ENCODE measurements around the gene MEX3D. TPM values are rescaled to one million over a fixed set of nuclear protein-coding genes. Genes with fewer than 3 reads are reported as not detected.

MEX3D gene
- total RNA-seq (10 to 100 TPM in 8 of 9 donors, 1 to 10 TPM in 1; 7.3 to 31.6 (median 20.1) TPM), polyA plus RNA-seq (1 to 10 TPM; 1.6 to 2.6 (median 2.1) TPM)
- long read RNA-seq, donor 1, partial matches to known transcripts, result 0 of 4 reads
- long read RNA-seq, donor 1, other reads (novel, unspliced or antisense), result 0 of 4 reads
- long read RNA-seq, donor 2, result 0 reads
- long read RNA-seq, donor 3, result 0 reads
- long read RNA-seq, donor 4, result 0 reads
- long read RNA-seq, donor 5, partial matches to known transcripts, result 0 of 1 reads
- long read RNA-seq, donor 5, other reads (novel, unspliced or antisense), result 1 of 1 reads
- long read RNA-seq, donor 6, result 0 reads
- long read RNA-seq, donor 7, partial matches to known transcripts, result 0 of 1 reads
- long read RNA-seq, donor 7, other reads (novel, unspliced or antisense), result 0 of 1 reads
- long read RNA-seq, donor 8, partial matches to known transcripts, result 0 of 1 reads
- long read RNA-seq, donor 8, other reads (novel, unspliced or antisense), result 0 of 1 reads
- long read RNA-seq, donor 9, partial matches to known transcripts, result 6 of 6 reads
- long read RNA-seq, donor 9, other reads (novel, unspliced or antisense), result 0 of 6 reads
- long read RNA-seq, donor 10, partial matches to known transcripts, result 0 of 2 reads
- long read RNA-seq, donor 10, other reads (novel, unspliced or antisense), result 0 of 2 reads

- H3K27ac ChIP-seq, result peak within 1 kb of the TSS in 4 of 5 donors; percentile 82 to 85 (median 84)
- no peak for TF ChIP-seq CTCF (IDR thresholded peaks at IDR 0.05)
- no peak for TF ChIP-seq POLR2A (IDR thresholded peaks at IDR 0.05)
- intact Hi-C loops (cut with DNase I), result no loop called here
- no peaks in the 10 kb centered on the region for H3K27me3 ChIP-seq
- peak within 1 kb of the TSS in 3 of 4 donors; percentile 23 to 88 (median 32) for H3K4me3 ChIP-seq
- H3K36me3 ChIP-seq (replicated peaks in 1 of 2), result no peaks in the 10 kb centered on the region
- DNase-seq, result peak; percentile 63 to 85 (median 75)
- H3K4me1 ChIP-seq (replicated peaks in 1 of 2), result peaks cover 7 to 12% of the 10 kb centered on the region in 2 donors
- no peaks in the 10 kb centered on the region for H3K9me3 ChIP-seq (replicated peaks in 1 of 3)
- 8 to 39% (median 21%) methylated on average over 6 to 61 of the region's 63 CpGs for WGBS, 4 donors
These were observed at the start of gene MEX3D for GRCh38 chr19:1568320-1569019. TSS of gene MEX3D (minus strand) at chr19:1568325. CDS start at chr19:1568058, 267 bp downstream.

GRCh38 chr19:1616875-1617274 is 48.8 kb upstream of the MEX3D start:
- no peak overlapping the region for H3K4me3 ChIP-seq
- peaks cover 0 to 40% of the 10 kb centered on the region in 2 donors for H3K36me3 ChIP-seq (replicated peaks in 1 of 2)
- TF ChIP-seq POLR2A (IDR thresholded peaks at IDR 0.05) (no peak), CTCF (IDR thresholded peaks at IDR 0.05) (no peak)
- no peaks in the 10 kb centered on the region for H3K4me1 ChIP-seq (replicated peaks in 1 of 2)
- no peaks in the 10 kb centered on the region for H3K27me3 ChIP-seq
- WGBS, 4 donors, result 70 to 79% (median 78%) methylated on average over 4 of the region's 4 CpGs
- intact Hi-C loops (cut with DNase I), result no loop called here
- H3K9me3 ChIP-seq (replicated peaks in 1 of 3), result no peaks in the 10 kb centered on the region
- peak overlapping the region in 3 of 5 donors; percentile 9 to 45 (median 37) for H3K27ac ChIP-seq
- no peak for DNase-seq

GRCh38 chr19:1616396-1616795 is 48.3 kb upstream of the MEX3D start:
- no peaks in the 10 kb centered on the region for H3K4me1 ChIP-seq (replicated peaks in 1 of 2)
- H3K9me3 ChIP-seq (replicated peaks in 1 of 3), result no peaks in the 10 kb centered on the region
- peak overlapping the region in 3 of 5 donors; percentile 9 to 45 (median 37) for H3K27ac ChIP-seq
- intact Hi-C loops (cut with DNase I), result no loop called here
- DNase-seq, result peak in 5 of 7 donors; percentile 69 to 87 (median 77)
- H3K27me3 ChIP-seq, result no peaks in the 10 kb centered on the region
- TF ChIP-seq CTCF (IDR thresholded peaks at IDR 0.05) (no peak), POLR2A (IDR thresholded peaks at IDR 0.05) (peak in 1 of 2 donors; percentile 29)
- no peak overlapping the region for H3K4me3 ChIP-seq
- H3K36me3 ChIP-seq (replicated peaks in 1 of 2), result peaks cover 0 to 42% of the 10 kb centered on the region in 2 donors
- WGBS, 4 donors, result 52 to 68% (median 58%) methylated on average over 8 of the region's 8 CpGs
